Measurements from ENCODE around the gene FBLN5. TPM values are rescaled to one million over a fixed set of nuclear protein-coding genes. Genes with fewer than 3 reads are reported as not detected.

The FBLN5 gene
- total and polyA plus RNA-seq, 2 experiments from 2014 or later = 0.74 to 1.9 TPM

- H3K27ac ChIP-seq = no peak overlapping the region
- H3K4me1 ChIP-seq (ENCODE audit: low read depth) = no peaks in the 10 kb centered on the region
- no peaks in the 10 kb centered on the region for H3K9me3 ChIP-seq (ENCODE audit: low read depth)
- DNase-seq (ENCODE audit: low read depth in 1 of 2, low spot score in 1 of 2) = no peak
- H3K27me3 ChIP-seq = peaks cover 5% of the 10 kb centered on the region
- H3K4me3 ChIP-seq = no peak overlapping the region
- TF ChIP-seq CTCF (IDR thresholded peaks at IDR 0.05; ENCODE audit: low read depth, low read length) = no peak
- no peaks in the 10 kb centered on the region for H3K36me3 ChIP-seq
These were observed 21.2 kb downstream of the FBLN5 start for GRCh38 chr14:91926131-91926890.

GRCh38 chr14:91925727-91926121 is 21.8 kb downstream of the FBLN5 start:
- TF ChIP-seq CTCF (IDR thresholded peaks at IDR 0.05; ENCODE audit: low read depth, low read length) = no peak

GRCh38 chr14:91925001-91925726 is 22.3 kb downstream of the FBLN5 start:
- Histone ChIP-seq H3K36me3 (no peaks in the 10 kb centered on the region), H3K27me3 (peaks cover 5% of the 10 kb centered on the region), H3K27ac (no peak overlapping the region), H3K4me1 (ENCODE audit: low read depth) (no peaks in the 10 kb centered on the region), H3K4me3 (no peak overlapping the region), H3K9me3 (ENCODE audit: low read depth) (no peaks in the 10 kb centered on the region)
- peak in 1 of 2 donors; percentile 53 for DNase-seq (ENCODE audit: low read depth in 1 of 2, low spot score in 1 of 2)
- no peak for TF ChIP-seq CTCF (IDR thresholded peaks at IDR 0.05; ENCODE audit: low read depth, low read length)

More at GRCh38 chr14:91925727-91926121, 21.8 kb downstream of the FBLN5 start:
- Histone ChIP-seq H3K4me1 (ENCODE audit: low read depth) (no peaks in the 10 kb centered on the region), H3K9me3 (ENCODE audit: low read depth) (no peaks in the 10 kb centered on the region), H3K4me3 (no peak overlapping the region), H3K36me3 (no peaks in the 10 kb centered on the region), H3K27me3 (peaks cover 5% of the 10 kb centered on the region), H3K27ac (no peak overlapping the region)
- no peak for DNase-seq (ENCODE audit: low read depth in 1 of 2, low spot score in 1 of 2)

- H3K27me3 ChIP-seq = no peaks in the 10 kb centered on the region
- H3K4me1 ChIP-seq (ENCODE audit: low read depth) = no peaks in the 10 kb centered on the region
- no peak for DNase-seq (ENCODE audit: low read depth in 1 of 2, low spot score in 1 of 2)
These were observed 27.0 kb downstream of the FBLN5 start for GRCh38 chr14:91920526-91920925.

GRCh38 chr14:91919814-91920213 is 27.7 kb downstream of the FBLN5 start:
- H3K27me3 ChIP-seq = no peaks in the 10 kb centered on the region
- peak in 1 of 2 donors; percentile 57 for DNase-seq (ENCODE audit: low read depth in 1 of 2, low spot score in 1 of 2)
- H3K27ac ChIP-seq = no peak overlapping the region
- TF ChIP-seq CTCF (IDR thresholded peaks at IDR 0.05; ENCODE audit: low read depth, low read length) = no peak
- H3K4me3 ChIP-seq = no peak overlapping the region
- no peaks in the 10 kb centered on the region for H3K9me3 ChIP-seq (ENCODE audit: low read depth)
- no peaks in the 10 kb centered on the region for H3K4me1 ChIP-seq (ENCODE audit: low read depth)
- no peaks in the 10 kb centered on the region for H3K36me3 ChIP-seq

More at GRCh38 chr14:91920526-91920925, 27.0 kb downstream of the FBLN5 start:
- no peaks in the 10 kb centered on the region for H3K36me3 ChIP-seq
- H3K4me3 ChIP-seq = no peak overlapping the region
- H3K27ac ChIP-seq = no peak overlapping the region
- no peak for TF ChIP-seq CTCF (IDR thresholded peaks at IDR 0.05; ENCODE audit: low read depth, low read length)
- H3K9me3 ChIP-seq (ENCODE audit: low read depth) = no peaks in the 10 kb centered on the region

Measured in cardiac muscle cell (in vitro differentiated cells and primary cell).